Hepatocyte (in vitro differentiated cells): ENCODE data around the gene NUDT5. TPM values are rescaled to one million over a fixed set of nuclear protein-coding genes. Genes with fewer than 3 reads are reported as not detected.

Experiments
- DNase-seq: peaks from one replicate; pipeline ENCODE4 v3.0.0-alpha.2; 2016; ENCODE audit warnings: low spot score
- H2AFZ ChIP-seq: fragments of 200-600 bp; sonication (generic); 2 replicates; pipeline ENCODE4 v1.6.0; 2016; ENCODE audit warnings: antibody characterized with exemption, mild to moderate bottlenecking
- H3K27ac ChIP-seq: fragments of 200-600 bp; sonication (generic); 2 replicates; pipeline ENCODE4 v1.5.1; 2016; ENCODE audit warnings: mild to moderate bottlenecking
- H3K27me3 ChIP-seq: fragments of 200-600 bp; sonication (generic); 2 replicates; pipeline ENCODE4 v1.6.1; 2016
- H3K36me3 ChIP-seq: fragments of 200-600 bp; sonication (generic); replicated peaks from 2 replicates; pipeline ENCODE4 v1.5.1; 2016; ENCODE audit warnings: low read depth; ENCODE audit not compliant: insufficient read depth
- H3K4me1 ChIP-seq: fragments of 200-600 bp; sonication (generic); 2 replicates; pipeline ENCODE4 v1.5.1; 2016; ENCODE audit warnings: mild to moderate bottlenecking, moderate library complexity; ENCODE audit not compliant: insufficient read depth
- H3K4me2 ChIP-seq: fragments of 200-600 bp; sonication (generic); 2 replicates; pipeline ENCODE4 v1.6.0; 2016
- H3K4me3 ChIP-seq: fragments of 200-600 bp; sonication (generic); 2 replicates; pipeline ENCODE4 v1.5.1; 2016; ENCODE audit warnings: mild to moderate bottlenecking
- H3K79me2 ChIP-seq: fragments of 200-600 bp; sonication (generic); 2 replicates; pipeline ENCODE4 v1.6.0; 2017; ENCODE audit warnings: mild to moderate bottlenecking
- H3K9me2 ChIP-seq: fragments of 200-600 bp; sonication (generic); replicated peaks from 2 replicates; pipeline ENCODE4 v1.6.0; 2017; ENCODE audit warnings: mild to moderate bottlenecking; ENCODE audit not compliant: insufficient read depth
- H3K9me3 ChIP-seq: fragments of 200-600 bp; sonication (generic); 2 replicates; pipeline ENCODE4 v1.5.1; 2016; ENCODE audit warnings: low read depth, mild to moderate bottlenecking
- H4K20me1 ChIP-seq: fragments of 200-600 bp; sonication (generic); 2 replicates; pipeline ENCODE4 v1.6.0; 2016; ENCODE audit warnings: mild to moderate bottlenecking; ENCODE audit not compliant: insufficient read depth, poor library complexity, severe bottlenecking
- CTCF ChIP-seq: fragments of 200-600 bp; sonication (generic); IDR thresholded peaks from 2 replicates; pipeline ENCODE4 v1.5.1; 2016; ENCODE audit warnings: antibody characterized with exemption, mild to moderate bottlenecking; ENCODE audit not compliant: poor library complexity
- EZH2 ChIP-seq: fragments of 200-600 bp; sonication (generic); IDR thresholded peaks from 2 replicates; pipeline ENCODE4 v1.6.1; 2016; ENCODE audit warnings: antibody characterized with exemption, mild to moderate bottlenecking, borderline replicate concordance
- EZH2phosphoT487 ChIP-seq: fragments of 200-600 bp; sonication (generic); IDR thresholded peaks from one replicate; pipeline ENCODE4 v1.6.1; 2018; ENCODE audit warnings: antibody characterized with exemption, mild to moderate bottlenecking, low read depth, moderate library complexity; ENCODE audit not compliant: unreplicated experiment, severe bottlenecking
- WGBS: methylation state at CpG from one replicate; pipeline ENCODE4 v1.1.6; 2016; ENCODE audit warnings: low lambda C conversion rate; ENCODE audit errors: missing lambda C conversion rate; 5-methylcytosine and 5-hydroxymethylcytosine counted together
- polyA plus RNA-seq: library from polyadenylated mRNA; unstranded; fragments of >200 nt; fragmentation: Nextera tagmentation; extraction: Ambion mirVana; gene quantifications from 2 replicates; pipeline ENCODE4 v1.2.1, GENCODE V29; 2016
- total RNA-seq: library from RNA; depleted of rRNA; stranded (reverse); fragments of >200 nt; gene quantifications from 2 replicates; pipeline ENCODE4 v1.2.3, GENCODE V29; 2014

NUDT5 gene
- total RNA-seq (54.0 and 54.9 TPM in 2 replicates), polyA plus RNA-seq (80.9 and 85.1 TPM in 2 replicates)

- H3K4me1 ChIP-seq, result peaks cover 12% of the 10 kb centered on the region
- H3K36me3 ChIP-seq, result no peaks in the 10 kb centered on the region
- H3K79me2 ChIP-seq, result peaks cover 89% of the 10 kb centered on the region
- H3K9me3 ChIP-seq, result no peaks in the 10 kb centered on the region
- TF ChIP-seq EZH2 (no peak), EZH2phosphoT487 (no peak), CTCF (no peak)
- peak; percentile 94 for DNase-seq
- H3K9me2 ChIP-seq, result no peaks in the 10 kb centered on the region
- peak within 1 kb of the TSS; percentile 96 for H3K4me2 ChIP-seq
- no peaks in the 10 kb centered on the region for H3K27me3 ChIP-seq
- peak within 1 kb of the TSS; percentile 98 for H3K27ac ChIP-seq
- 1% methylated on average over 62 of the region's 62 CpGs for WGBS
- H2AFZ ChIP-seq, result peak within 1 kb of the TSS; percentile 100
- H4K20me1 ChIP-seq, result no peaks in the 10 kb centered on the region
- peak within 1 kb of the TSS; percentile 69 for H3K4me3 ChIP-seq
Measured at GRCh38 chr10:12195603-12196506, at the start of gene NUDT5, which contains the start of gene CDC123. NUDT5 (minus strand) TSS chr10:12195891; CDS start chr10:12186291, 9,600 bp downstream. CDC123 (plus strand) TSS chr10:12196188; CDS start chr10:12196246, 58 bp downstream.

GRCh38 chr10:12243864-12244620, 48.4 kb upstream of the NUDT5 start:
- H3K27me3 ChIP-seq, result no peaks in the 10 kb centered on the region
- no peak overlapping the region for H3K4me3 ChIP-seq
- no peak overlapping the region for H3K4me2 ChIP-seq
- no peak overlapping the region for H2AFZ ChIP-seq
- H3K79me2 ChIP-seq, result no peaks in the 10 kb centered on the region
- H4K20me1 ChIP-seq, result no peaks in the 10 kb centered on the region
- no peak for DNase-seq
- TF ChIP-seq CTCF (no peak), EZH2 (no peak), EZH2phosphoT487 (no peak)
- no peaks in the 10 kb centered on the region for H3K9me2 ChIP-seq
- H3K4me1 ChIP-seq, result no peaks in the 10 kb centered on the region
- H3K9me3 ChIP-seq, result no peaks in the 10 kb centered on the region
- no peaks in the 10 kb centered on the region for H3K36me3 ChIP-seq
- no peak overlapping the region for H3K27ac ChIP-seq
- WGBS, result 95% methylated on average over 18 of the region's 18 CpGs

GRCh38 chr10:12241810-12242529, 46.3 kb upstream of the NUDT5 start:
- TF ChIP-seq CTCF (no peak), EZH2phosphoT487 (no peak), EZH2 (no peak)
- H3K79me2 ChIP-seq, result no peaks in the 10 kb centered on the region
- H3K27ac ChIP-seq, result no peak overlapping the region
- no peaks in the 10 kb centered on the region for H4K20me1 ChIP-seq
- H3K4me2 ChIP-seq, result no peak overlapping the region
- H3K4me1 ChIP-seq, result no peaks in the 10 kb centered on the region
- no peak overlapping the region for H3K4me3 ChIP-seq
- H3K9me3 ChIP-seq, result no peaks in the 10 kb centered on the region
- no peak for DNase-seq
- WGBS, result 84% methylated on average over 19 of the region's 19 CpGs
- H3K9me2 ChIP-seq, result no peaks in the 10 kb centered on the region
- H3K27me3 ChIP-seq, result no peaks in the 10 kb centered on the region
- no peaks in the 10 kb centered on the region for H3K36me3 ChIP-seq
- no peak overlapping the region for H2AFZ ChIP-seq
